Stimulated activated CD4-positive, alpha-beta T cell treated with anti-CD3 and anti-CD28 coated beads, Interleukin-2, amount 100 ng/mL, for 48 hours (primary cell): ENCODE data around the gene RET.

ENCODE experiments used
- DNase-seq, 2 donors: peaks; one replicate each; pipeline ENCODE4 v3.0.0-alpha.2; 2020

RET gene

DNA sequence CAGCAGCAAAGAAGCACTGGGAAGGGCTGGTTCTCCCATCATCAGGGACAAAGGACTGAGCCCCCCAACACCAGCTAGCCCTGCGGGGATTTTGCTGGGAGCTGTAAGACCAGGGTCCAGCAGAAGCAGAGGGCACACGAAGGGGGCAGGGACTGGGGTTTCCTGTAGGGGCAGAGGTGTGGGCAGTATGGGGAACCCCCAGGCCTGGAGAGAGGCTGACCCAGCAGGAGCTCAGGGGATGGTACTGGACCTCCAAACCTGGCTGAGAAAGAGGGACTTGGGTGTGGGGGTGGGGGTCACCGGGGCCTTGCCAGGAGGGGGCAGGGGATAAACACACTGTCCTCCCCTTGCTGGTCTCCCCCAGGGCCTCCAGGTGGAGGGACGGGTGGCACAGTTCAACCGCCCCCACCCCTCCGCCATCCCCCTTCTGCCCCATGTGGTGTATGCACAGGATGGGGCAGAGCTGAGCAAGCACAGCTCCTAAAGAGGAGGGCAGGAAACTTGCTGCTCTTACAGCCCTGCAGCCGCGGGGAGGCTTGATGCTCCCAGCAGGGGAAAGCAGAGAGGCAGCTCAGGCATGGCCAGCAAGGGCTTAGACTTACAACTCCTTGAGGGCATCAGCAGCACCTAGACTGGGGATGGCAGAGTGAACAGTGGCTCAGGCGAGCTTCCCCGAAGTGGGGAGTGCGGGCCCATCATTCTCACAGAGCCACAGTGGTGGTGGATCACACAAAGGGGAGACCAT, 12.4 kb upstream of the RET start:
- DNase-seq: no peak

DNA sequence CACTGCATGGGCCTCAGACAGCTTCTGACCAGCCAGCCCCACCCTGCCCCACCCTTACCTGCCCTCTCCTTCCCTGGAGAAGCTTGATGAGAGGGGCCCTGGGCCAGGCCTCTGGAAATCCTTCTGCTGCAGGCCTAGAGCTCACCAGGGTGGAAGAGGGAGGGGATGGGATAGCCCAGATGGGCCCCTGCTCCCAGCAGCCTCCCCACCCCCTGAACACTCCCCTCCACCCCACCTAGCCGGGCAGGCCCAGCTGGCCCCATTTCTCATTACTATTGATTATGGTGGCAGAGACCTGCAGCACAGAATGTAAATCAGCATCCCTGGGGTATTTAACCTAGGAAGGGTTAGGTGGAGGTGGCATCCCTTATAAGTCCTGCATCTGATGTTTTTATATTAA, 11.6 kb upstream of the RET start:
- DNase-seq: no peak

GRCh38 chr10:43065761-43066160, 11.1 kb upstream of the RET start:
- no peak for DNase-seq

- DNase-seq: no peak
These were observed 10.4 kb upstream of the RET start for GRCh38 chr10:43066481-43066880.

GRCh38 chr10:43067391-43068135, 9.3 kb upstream of the RET start:
- DNase-seq: no peak

- DNase-seq: no peak
These were observed 8.8 kb upstream of the RET start for GRCh38 chr10:43068136-43068395.

DNA sequence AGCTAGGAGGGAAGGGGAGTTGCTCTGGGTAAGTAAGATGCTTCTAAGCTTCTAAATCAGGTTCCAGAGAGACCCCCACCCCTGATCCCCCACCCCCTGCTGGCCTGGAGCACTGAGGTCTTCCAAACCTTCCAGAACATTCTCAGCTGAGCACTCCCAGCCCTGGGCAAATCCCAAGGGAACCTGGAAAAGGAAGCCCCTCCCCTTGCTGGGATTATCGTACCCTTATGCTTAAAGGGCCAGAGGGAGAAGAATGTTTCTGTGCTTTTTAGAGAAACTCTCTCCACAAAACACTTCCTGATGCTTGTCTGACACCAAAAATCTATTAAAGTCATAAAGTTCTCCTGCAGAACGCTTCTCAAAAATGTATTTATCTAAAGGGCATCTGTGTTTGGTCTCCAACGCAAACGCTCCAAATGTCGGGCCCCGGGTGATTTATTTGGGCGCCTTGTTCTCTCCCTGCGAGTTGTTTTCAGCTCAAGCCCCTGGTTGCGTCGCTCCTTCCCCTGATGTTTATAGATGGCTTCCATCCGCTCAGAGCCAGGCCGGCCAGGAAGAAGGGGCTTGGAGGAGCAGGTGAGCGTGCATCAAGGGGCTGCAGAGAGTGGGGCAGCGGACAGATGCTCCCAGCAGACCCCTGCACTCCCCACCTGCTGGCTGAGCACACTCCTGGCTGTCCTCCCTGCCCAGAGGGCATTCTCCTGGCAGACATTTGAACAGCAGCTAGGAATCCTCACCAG, 8.2 kb upstream of the RET start:
- no peak for DNase-seq

GRCh38 chr10:43069211-43069515, 7.7 kb upstream of the RET start:
- DNase-seq: no peak

- DNase-seq: no peak
These were observed 7.3 kb upstream of the RET start for GRCh38 chr10:43069579-43069978.

DNA sequence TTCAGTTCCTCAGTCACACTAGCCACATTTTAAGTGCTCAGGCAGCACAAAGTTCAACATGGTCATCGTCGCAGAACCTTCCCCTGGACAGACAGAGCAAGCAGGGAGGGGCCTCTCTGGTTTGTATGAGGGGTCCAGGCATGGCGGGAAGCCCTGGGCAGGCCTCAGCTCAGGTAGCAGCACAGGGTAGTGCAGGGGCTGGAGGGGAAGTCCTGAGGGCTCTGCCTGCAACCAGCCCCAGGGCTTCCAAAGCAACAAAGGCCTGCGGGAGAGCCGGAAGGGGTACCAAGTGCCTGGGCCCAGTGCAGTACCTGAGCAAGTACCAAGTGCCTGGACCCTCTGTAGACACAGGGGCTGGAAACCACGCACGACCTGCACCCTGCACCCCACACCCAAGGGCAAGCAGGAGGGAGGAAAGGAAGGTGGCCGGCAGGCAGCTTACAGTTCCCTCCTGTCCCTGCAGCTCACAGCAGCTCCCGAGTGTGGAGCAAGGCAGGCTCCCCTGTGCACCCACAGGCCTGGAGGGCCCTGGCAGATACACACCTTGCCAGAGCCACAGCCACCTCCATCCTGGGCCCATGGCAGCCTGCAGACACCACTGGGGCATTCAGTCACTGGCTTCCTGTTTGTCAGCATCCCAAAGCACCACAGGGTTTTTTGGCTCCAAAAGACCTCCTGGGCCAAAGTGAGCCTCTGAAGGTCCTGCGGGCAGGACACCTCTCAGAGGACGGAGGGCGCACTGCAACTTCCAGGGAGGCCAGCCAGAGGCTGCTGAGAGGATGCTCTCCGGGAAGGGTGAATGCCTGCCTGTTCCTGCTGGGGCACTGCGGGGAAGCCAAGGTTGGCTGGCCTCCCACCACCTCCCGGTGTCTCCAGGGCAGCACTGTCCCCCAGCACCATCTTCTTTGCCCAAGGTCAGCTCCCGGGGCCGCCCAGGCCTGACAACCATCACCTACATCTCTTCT, 6.5 kb upstream of the RET start:
- no peak for DNase-seq

DNA sequence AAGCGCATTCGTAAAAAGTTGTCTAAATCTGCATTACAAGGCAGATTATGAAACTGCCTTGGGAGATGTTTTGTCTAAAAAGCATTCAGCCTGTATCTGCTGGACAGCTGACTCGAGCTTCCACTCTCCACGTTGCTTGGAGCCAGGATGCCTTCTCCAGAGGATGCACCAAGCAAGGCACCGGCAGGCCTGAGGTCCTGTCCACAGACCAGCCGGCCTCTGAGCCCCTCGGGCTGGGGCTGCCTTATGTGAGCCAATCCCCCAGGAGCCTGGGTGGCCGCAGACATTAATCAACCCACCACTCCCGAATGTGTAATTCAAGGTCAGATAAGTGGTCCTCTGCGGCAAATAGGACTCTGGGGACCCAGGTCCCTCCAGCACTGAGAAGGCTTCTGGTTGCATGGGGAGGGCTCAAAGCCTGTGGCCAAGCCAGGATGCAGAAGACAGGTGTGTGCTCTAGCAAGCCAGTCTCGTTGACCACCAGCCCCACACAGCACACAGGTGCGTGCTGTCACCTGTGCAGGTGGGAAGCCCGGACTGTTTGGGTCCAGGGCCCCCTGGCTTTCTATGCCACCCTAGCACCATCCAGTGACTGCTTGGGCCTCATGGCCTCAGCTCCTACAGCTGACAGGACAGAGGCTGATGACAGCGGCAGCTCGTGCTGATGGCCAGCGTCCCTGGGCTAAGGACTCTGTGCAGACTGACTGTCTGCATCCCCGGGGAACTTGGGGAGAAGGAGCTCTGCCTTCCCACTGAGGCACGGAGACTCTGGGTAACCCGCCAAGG, 4.8 kb upstream of the RET start:
- DNase-seq: no peak

DNA sequence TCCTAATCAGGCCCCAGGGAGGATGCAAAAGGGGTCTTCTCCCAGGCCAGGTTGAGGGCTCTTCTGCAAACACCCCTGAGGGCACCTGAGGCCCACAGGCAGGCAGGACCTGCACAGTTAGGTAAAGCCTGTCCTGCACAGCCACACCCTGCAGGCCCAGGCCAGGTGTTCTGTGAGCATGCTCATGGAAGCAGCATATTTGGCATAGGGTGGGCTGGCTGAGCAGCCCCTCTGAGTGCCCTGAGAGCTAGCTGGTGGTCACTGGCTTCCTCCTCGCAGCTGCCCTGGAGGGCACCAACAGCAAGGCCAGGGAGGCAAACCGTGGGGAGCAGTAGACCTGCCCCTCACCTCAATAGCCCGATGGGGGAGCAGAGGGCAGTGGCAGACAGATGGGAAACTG, 3.7 kb upstream of the RET start:
- DNase-seq: no peak

DNA sequence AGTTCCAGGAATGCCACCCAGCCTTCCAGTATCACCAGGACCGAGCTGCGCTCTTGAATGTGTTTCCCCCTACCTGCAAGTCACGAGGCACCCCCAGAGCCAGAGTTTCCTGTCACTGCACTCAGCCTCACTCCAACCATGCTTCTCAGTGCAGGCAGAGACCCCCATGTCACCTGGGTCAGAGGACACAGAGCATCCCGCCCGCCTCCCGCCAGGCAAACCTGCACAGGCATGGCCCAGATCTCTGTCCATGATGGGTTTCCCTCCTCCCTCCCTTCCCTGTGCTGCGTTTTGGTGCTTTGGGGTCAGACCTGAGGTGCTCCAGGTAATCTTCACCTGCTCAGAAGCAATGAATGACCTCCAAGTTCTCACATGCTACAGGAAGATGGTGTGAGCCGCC, 3.1 kb upstream of the RET start:
- DNase-seq: no peak

GRCh38 chr10:43074409-43074808, 2.5 kb upstream of the RET start:
- DNase-seq: no peak

GRCh38 chr10:43074827-43075611, 1.9 kb upstream of the RET start:
- no peak for DNase-seq

DNA sequence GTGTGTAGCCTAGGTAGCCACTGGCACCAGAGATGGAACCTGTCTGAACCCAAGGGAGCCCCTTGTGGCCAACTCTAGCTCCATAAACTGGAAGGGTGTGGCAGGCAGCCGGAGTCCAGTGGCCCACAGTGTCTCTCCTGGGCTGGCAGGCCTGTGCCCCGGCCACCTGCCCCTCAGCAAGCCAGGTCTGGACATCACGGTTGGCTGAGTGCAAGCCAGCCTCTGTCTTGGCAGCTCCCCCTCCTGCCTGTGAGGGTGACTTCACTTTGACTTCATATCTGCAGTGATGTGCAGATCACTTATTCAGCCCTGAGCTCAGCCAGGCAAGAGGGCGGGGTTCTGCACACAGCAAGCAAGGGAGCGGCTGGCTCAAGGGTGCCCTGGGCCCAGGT, 1.3 kb upstream of the RET start:
- DNase-seq: no peak

DNA sequence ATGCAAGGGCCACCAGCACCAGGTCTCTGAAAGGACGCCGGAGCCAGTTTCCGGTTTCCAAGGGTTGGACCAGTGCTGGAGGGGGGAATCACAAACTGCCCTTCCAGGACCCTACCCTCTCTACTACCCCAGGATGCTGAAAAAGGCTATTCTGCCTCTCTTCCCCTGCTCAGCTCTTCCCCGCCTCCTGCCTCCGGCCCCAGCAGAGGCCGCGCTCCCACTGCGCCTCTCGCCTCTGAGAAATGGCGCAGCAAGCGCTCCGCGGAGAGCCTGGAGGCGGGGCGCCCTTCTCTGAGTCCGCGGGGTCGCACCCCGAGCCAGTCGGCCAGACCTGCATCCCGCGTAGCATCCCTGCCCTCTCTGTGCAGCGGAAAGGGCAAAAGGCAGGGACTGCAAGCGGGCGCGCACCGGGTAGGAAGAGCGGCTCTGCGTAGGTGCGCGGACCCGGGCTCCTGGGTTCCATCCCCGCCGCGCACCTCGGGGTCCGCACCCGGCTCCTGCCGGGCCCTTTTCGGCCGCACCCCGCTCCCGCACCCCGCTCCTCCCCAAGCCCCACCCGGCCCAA, 476 bp upstream of the RET start:
- no peak for DNase-seq

- no peak for DNase-seq
These were observed 727 bp downstream of the RET start for GRCh38 chr10:43077421-43078171.

- no peak for DNase-seq
These were observed 1.5 kb downstream of the RET start for GRCh38 chr10:43078175-43078985.

DNA sequence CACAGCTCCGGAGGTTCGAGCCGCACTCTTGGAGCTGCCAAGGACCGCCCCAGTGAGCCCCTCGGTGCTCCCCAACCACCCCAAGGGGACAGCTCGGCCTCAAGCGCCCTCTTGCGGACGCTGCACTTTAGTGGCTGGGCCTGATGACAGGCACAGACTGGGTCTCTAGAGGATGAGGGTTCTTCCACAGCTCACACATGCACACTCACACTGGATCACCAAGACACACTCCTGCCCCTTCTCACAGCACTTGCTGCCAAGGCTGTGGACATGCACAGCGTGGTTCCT, 2.1 kb downstream of the RET start:
- peak in 1 of 2 donors; percentile 29 for DNase-seq
